Measurements from ENCODE around the gene WSCD1.

WSCD1 gene

DNA sequence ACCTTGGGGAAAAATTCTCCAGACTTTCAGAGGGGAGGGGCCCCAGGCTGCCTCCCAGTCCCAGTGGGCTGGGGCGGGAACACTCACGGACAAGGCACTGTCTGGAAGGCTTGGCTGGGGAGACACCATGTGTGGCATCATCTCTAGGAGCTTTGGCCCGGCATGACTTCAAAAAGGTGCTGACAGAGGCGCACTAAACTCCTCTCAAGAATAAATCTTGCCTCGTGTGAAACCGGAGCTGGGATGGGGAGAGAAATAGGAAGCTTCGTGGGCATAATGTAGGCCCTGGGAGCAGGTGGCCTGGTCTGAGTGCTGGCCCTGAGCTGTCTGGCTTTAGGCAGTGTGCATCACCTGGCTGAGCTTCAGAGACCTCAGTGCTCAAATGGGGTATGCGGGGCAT, 5.7 kb downstream of the WSCD1 start:
- TF ChIP-seq, protein P1, sequence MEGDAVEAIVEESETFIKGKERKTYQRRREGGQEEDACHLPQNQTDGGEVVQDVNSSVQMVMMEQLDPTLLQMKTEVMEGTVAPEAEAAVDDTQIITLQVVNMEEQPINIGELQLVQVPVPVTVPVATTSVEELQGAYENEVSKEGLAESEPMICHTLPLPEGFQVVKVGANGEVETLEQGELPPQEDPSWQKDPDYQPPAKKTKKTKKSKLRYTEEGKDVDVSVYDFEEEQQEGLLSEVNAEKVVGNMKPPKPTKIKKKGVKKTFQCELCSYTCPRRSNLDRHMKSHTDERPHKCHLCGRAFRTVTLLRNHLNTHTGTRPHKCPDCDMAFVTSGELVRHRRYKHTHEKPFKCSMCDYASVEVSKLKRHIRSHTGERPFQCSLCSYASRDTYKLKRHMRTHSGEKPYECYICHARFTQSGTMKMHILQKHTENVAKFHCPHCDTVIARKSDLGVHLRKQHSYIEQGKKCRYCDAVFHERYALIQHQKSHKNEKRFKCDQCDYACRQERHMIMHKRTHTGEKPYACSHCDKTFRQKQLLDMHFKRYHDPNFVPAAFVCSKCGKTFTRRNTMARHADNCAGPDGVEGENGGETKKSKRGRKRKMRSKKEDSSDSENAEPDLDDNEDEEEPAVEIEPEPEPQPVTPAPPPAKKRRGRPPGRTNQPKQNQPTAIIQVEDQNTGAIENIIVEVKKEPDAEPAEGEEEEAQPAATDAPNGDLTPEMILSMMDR (conservative IDR thresholded peaks at IDR 0.05; ENCODE audit: low read length) = no peak
- H3K4me3 ChIP-seq (ENCODE audit: low read length) = no peak overlapping the region
- DNase-seq (ENCODE audit: low read depth) = no peak

DNA sequence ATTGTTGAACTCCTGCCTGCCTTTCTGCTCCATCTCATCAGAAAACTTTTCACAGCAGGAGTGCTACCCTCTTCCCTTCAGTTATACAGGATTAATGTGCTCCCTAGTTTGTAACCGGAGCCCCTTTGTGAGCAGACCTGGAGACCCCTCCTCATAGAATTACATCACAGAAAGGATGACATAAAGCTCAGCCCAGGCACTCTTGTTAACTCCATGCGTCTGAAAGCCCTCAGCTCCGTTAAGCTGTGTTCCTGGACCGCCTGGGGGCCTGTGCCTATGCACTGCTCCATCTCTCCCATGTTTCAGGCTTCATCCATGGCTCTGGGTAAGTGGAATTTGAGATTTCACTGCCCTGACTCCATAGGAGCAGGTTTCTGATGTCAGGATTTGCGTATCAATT, 7.6 kb downstream of the WSCD1 start:
- DNase-seq (ENCODE audit: low read depth) = no peak
- TF ChIP-seq, protein P1 (conservative IDR thresholded peaks at IDR 0.05; ENCODE audit: low read length) = no peak
- no peak overlapping the region for H3K4me3 ChIP-seq (ENCODE audit: low read length)

DNA sequence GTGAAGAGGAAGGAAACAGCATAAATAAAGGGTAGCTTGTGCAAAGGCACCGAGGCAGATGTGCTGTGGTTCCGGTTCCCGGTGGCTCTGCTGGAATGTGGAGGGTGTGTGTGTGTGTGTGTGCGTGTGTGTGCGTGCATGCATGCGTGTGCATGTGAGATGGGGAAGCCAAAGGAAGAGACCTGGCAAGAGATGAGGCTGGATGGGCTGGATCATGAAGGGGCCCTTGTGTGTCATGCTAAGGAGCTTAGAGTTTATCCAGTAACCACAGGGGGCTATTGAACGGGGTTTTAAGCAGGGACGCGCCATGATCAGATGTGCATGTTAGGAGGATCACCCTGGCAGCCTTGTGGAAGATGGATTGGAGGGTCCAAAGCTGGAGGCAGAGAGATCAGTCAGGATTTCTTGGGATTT, 8.3 kb downstream of the WSCD1 start:
- TF ChIP-seq, protein P1 (conservative IDR thresholded peaks at IDR 0.05; ENCODE audit: low read length) = no peak
- DNase-seq (ENCODE audit: low read depth) = no peak
- H3K4me3 ChIP-seq (ENCODE audit: low read length) = no peak overlapping the region

DNA sequence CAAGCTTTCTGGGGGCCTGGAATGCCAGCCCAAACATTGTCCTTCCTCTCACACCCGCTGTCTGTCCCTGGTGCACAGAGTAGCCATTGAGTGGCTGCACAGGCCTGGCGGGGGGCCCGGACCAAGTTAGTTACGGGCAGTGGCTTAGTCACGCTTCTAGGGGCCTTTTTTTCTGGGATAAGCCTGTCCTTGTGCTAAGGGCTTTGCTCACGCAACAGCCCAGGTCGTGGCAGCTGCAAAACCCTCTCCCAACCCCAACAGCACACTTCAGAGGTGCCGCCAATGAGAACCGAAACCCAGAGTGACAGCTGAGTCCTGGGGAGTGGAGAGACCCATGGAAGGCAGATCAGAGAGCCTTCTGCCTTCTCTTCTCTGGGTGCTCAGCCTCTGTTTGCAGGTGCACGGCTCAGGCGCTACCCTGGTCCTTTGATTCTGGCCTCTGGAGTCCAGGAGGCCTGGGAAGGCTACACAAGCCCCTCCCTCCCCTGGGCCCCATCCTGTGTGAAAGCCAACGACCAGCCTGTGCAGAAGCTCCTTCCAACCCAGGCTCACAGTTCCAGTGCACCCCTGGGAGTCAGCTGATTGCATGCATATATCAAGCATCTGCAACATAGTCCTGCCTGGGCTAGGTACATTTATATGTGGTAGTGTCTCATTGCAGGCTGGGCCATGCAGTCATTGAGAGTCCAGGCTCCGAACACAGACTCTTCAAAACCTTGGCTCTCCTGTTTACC, 9.1 kb downstream of the WSCD1 start:
- no peak for DNase-seq (ENCODE audit: low read depth)
- TF ChIP-seq, protein P1 (conservative IDR thresholded peaks at IDR 0.05; ENCODE audit: low read length) = no peak
- no peak overlapping the region for H3K4me3 ChIP-seq (ENCODE audit: low read length)

DNA sequence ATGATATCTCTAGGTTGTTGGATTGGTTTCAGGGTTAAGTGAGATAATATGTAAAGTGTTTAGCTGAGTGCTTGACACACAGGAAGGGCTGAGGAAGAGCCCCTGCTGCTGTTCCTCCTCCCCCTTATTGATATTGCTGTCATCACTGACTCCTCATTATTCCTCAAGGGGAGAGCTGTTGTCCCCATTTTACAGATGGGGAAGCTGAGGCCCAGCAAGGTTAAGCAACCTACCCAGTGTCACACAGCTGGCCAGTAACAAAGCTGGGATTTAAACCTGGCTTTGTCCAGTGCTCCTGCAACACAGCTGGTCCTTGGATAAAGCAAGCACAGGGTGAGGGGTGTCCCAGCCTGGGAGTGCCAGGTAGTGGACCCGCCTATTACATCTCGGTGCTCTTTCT, 9.8 kb downstream of the WSCD1 start:
- DNase-seq (ENCODE audit: low read depth) = no peak
- H3K4me3 ChIP-seq (ENCODE audit: low read length) = no peak overlapping the region
- TF ChIP-seq, protein P1 (conservative IDR thresholded peaks at IDR 0.05; ENCODE audit: low read length) = no peak

DNA sequence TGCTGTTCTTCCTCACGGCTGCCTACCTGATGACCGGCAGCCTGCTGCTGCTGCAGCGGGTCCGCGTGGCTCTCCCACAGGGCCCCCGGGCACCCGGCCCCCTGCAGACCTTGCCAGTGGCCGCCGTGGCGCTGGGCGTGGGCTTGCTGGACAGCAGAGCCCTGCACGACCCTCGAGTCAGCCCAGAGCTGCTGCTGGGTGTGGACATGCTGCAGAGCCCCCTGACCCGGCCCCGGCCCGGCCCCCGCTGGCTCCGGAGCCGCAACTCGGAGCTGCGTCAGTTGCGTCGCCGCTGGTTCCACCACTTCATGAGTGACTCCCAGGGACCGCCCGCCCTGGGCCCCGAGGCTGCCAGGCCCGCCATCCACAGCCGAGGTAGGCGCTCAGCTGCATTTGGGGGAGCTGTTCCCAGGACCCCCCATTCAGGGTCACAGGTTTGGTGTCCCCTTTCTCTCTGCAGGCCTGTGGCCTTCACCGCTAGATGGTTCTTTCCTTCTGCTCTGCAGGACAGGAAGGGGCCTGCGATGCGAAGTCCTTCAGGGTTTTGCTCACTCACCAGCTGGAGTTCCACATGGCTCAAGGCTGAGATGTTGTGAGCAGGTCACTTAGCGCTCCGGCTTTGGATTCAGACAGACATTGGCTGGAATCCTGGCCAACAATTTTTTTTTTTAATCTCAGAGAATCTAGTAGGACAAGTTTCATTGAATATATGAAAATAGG, 10.7 kb downstream of the WSCD1 start:
- H3K4me3 ChIP-seq (ENCODE audit: low read length) = no peak overlapping the region
- no peak for DNase-seq (ENCODE audit: low read depth)
- TF ChIP-seq, protein P1 (conservative IDR thresholded peaks at IDR 0.05; ENCODE audit: low read length) = no peak

DNA sequence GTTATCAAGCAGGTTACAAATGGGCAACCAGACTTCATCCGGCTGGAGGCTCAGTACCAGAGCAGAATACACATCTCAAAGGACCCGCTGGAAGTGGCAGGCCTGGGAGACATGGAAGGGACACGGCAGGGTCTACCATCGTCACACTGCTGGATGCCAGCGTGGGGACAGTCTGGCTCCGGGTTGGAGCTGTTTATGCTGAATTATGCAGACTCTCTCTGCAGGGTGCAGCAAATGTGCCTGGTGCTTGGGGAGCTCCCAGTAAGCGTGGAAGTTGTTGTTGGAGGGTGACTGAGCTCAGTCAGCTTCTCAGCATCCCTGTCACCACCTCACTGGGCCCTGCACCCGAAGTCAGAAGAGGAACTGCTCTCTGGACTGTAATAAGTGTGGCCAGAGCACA, 12.2 kb downstream of the WSCD1 start:
- TF ChIP-seq, protein P1 (conservative IDR thresholded peaks at IDR 0.05; ENCODE audit: low read length) = no peak
- H3K4me3 ChIP-seq (ENCODE audit: low read length) = no peak overlapping the region

More for the DNA sequence above, 12.2 kb downstream of the WSCD1 start:
- no peak for DNase-seq (ENCODE audit: low read depth)

All from AG10803 (cell line).